Ascending aorta (tissue), 2 donors: ENCODE measurements around the gene CUEDC2. TPM values are rescaled to one million over a fixed set of nuclear protein-coding genes. Genes with fewer than 3 reads are reported as not detected.

Experiments used
- DNase-seq, 2 donors: peaks; one replicate each; pipeline ENCODE4 v3.0.0-alpha.2; 2019; ENCODE audit warnings: low spot score in 2 of 2
- H3K27ac ChIP-seq, 2 donors: fragments of 200-600 bp; sonication (generic); one replicate each; pipeline ENCODE4 v1.5.1; 2016 to 2017; ENCODE audit warnings: mild to moderate bottlenecking in 1 of 2
- H3K27me3 ChIP-seq: fragments of 200-600 bp; sonication (generic); one replicate; pipeline ENCODE4 v1.5.1; 2017
- H3K36me3 ChIP-seq, 2 donors: fragments of 200-600 bp; sonication (generic); one replicate each; pipeline ENCODE4 v1.5.1; 2016
- H3K4me1 ChIP-seq, 2 donors: fragments of 200-600 bp; sonication (generic); one replicate each; pipeline ENCODE4 v1.5.1; 2016 to 2017; ENCODE audit warnings: mild to moderate bottlenecking in 1 of 2
- H3K4me3 ChIP-seq, 2 donors: fragments of 200-600 bp; sonication (generic); one replicate each; pipeline ENCODE4 v1.5.1; 2016 to 2017; ENCODE audit warnings: mild to moderate bottlenecking in 1 of 2
- H3K9me3 ChIP-seq, 2 donors: fragments of 200-600 bp; sonication (generic); one replicate each; pipeline ENCODE4 v1.5.1; 2016
- intact Hi-C: fragments of 100-400 bp; cut with DNase I; formaldehyde crosslinking; loops from one replicate; pipeline ENCODE4 v1.15.1; 2023
- total RNA-seq: library from RNA; depleted of rRNA; stranded (reverse); fragments of >200 nt; gene quantifications from one replicate; pipeline ENCODE4 v1.1.0, GENCODE V29; 2016
- TF ChIP-seq, protein P1 (sequence below), 3 experiments: fragments of 200-600 bp in 2 of 3; fragments of 450-650 bp in 1 of 3; sonication (generic) in 2 of 3; IDR thresholded peaks; one replicate each; pipeline ENCODE4 v1.5.1; 2016 to 2019; ENCODE audit warnings: antibody characterized with exemption in 3 of 3, mild to moderate bottlenecking in 1 of 3, moderate library complexity in 1 of 3

The CUEDC2 gene
- total RNA-seq, 1 donor from 2014 or later, result 45.1 TPM

DNA sequence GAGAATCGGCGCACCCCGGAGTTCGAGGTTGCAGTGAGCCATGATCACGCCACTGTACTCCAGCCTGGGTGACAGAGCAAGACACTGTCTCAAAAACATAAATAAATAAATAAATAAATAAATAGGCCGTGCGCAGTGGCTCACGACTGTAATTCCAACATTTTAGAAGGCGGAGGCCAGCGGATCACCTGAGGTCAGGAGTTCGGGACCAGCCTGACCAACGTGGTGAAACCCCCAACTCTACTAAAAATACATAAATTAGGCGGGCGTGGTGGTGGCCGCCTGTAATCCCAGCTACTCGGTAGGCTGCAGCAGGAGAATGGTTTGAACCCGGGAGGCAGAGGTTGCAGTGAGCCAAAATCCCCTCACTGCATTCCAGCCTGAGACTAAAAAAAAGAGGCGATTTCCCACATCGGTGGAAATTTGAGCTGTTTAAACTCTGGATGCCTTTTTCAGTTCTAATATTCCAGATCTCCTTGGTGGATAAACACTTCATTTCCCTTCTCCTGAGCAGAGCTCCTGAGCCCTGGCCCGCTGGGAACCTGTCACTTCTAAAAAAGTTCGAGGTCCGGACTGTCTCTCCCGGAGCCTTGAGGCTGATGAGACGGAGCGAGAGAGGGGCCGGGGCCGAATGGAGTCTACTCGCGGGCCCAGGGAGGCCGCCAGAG, 38.8 kb downstream of the CUEDC2 start:
- H3K36me3 ChIP-seq, result peaks cover 3 to 12% of the 10 kb centered on the region in 2 donors
- TF ChIP-seq, protein P1, sequence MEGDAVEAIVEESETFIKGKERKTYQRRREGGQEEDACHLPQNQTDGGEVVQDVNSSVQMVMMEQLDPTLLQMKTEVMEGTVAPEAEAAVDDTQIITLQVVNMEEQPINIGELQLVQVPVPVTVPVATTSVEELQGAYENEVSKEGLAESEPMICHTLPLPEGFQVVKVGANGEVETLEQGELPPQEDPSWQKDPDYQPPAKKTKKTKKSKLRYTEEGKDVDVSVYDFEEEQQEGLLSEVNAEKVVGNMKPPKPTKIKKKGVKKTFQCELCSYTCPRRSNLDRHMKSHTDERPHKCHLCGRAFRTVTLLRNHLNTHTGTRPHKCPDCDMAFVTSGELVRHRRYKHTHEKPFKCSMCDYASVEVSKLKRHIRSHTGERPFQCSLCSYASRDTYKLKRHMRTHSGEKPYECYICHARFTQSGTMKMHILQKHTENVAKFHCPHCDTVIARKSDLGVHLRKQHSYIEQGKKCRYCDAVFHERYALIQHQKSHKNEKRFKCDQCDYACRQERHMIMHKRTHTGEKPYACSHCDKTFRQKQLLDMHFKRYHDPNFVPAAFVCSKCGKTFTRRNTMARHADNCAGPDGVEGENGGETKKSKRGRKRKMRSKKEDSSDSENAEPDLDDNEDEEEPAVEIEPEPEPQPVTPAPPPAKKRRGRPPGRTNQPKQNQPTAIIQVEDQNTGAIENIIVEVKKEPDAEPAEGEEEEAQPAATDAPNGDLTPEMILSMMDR (IDR thresholded peaks at IDR 0.05), result peak in 1 of 3 experiments; percentile 92
- DNase-seq, result no peak
- intact Hi-C loops, result loop anchor here (1.0 to 2.0 kb wide), 3 partner anchors 29 to 189 kb away; no protein-coding TSS in a partner anchor
- no peaks in the 10 kb centered on the region for H3K27me3 ChIP-seq
- peak overlapping the region; percentile 65 to 85 for H3K4me3 ChIP-seq
- H3K4me1 ChIP-seq, result peaks cover 8 to 16% of the 10 kb centered on the region in 2 donors
- H3K27ac ChIP-seq, result peak overlapping the region; percentile 89 to 97
- no peaks in the 10 kb centered on the region for H3K9me3 ChIP-seq

DNA sequence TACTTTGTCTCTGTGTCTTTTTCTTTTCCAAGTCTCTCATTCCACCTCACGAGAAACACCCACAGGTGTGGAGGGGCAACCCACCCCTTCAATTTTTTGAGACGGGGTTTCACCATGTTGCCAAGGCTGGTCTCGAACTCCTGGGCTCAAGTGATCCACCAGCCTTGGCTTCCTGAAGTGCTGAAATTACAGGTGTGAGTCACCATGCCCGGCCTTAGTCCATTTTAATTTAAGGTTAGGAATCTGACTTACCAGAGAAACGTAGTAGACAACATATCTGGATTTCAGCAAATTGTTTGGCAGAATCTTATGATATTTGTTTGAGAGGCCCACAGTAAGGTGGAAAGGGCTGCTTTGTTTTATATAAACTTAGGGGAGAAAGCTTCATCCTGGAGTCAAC, 40.1 kb downstream of the CUEDC2 start:
- no peak overlapping the region for H3K4me3 ChIP-seq
- intact Hi-C loops, result loop anchor here (2.0 kb wide), 1 partner anchor 190 kb away; no protein-coding TSS in a partner anchor
- no peak for DNase-seq
- H3K9me3 ChIP-seq, result no peaks in the 10 kb centered on the region
- peaks cover 0 to under 1% of the 10 kb centered on the region in 2 donors for H3K36me3 ChIP-seq
- TF ChIP-seq, protein P1 (IDR thresholded peaks at IDR 0.05), result no peak
- H3K27me3 ChIP-seq, result no peaks in the 10 kb centered on the region
- H3K4me1 ChIP-seq, result peaks cover 8 to 16% of the 10 kb centered on the region in 2 donors
- H3K27ac ChIP-seq, result no peak overlapping the region

DNA sequence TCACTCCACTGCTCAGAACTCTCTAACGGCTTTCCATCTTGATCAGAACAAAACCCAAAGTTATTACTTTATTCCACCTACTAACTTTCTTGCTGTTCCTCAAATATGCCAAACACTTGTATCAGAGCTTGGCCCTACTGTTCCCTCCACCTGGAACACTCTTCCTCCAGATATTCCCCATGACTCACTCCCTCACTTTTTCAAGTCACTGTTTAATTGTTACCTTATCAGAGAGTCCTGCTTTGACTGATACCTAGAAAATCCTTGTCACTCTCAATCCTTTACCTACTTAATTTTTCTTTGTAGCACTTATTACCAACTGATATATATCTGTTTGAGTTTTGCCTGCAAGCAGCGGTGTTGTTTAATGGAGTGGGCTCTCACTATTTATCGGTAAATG, 42.5 kb downstream of the CUEDC2 start:
- TF ChIP-seq, protein P1 (IDR thresholded peaks at IDR 0.05), result no peak
- no peak for DNase-seq
- Histone ChIP-seq H3K27me3 (no peaks in the 10 kb centered on the region), H3K27ac (no peak overlapping the region), H3K9me3 (no peaks in the 10 kb centered on the region), H3K4me3 (no peak overlapping the region), H3K36me3 (no peaks in the 10 kb centered on the region), H3K4me1 (peaks cover 0 to 6% of the 10 kb centered on the region in 2 donors)
- intact Hi-C loops, result loop anchor here (1.0 kb wide), 1 partner anchor 87 kb away; no protein-coding TSS in a partner anchor

DNA sequence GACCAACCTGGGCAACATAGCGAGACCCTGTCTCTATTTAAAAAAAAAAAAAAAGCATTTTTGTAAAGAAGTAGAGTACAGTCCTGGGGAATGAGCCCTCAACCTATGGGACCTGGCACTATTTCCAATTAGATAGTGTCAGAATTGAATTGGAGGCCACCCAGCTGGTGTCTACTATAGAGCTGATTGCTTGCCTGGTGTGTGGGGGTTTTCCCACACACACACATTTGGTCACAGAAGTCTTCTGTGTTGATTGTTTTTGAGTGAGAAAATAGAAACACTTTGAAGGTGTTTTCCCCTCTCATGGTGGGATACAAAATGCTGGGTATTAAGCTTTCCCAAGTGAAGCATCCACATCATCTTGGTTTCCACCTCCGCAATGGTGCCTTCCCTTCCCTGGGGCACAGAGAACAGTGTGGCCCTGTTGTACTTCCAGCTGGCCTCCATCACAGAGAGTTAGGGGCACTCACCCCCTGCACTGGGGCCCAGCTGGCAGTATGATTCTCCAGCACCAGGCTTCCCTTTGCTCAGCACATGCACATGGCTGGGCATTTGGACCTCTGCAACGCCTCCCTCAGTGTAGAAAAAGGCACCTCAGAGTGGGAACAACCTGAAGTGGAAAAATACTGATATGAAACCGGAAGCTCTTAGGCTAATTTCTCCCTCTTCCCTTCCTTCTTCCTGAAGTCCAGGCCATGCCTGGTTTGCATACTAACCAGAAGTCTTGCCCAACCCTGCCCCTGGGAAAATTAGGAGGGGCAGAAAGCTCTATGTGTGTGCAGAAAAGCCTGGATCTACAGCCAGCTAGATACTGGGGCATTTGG, 47.6 kb downstream of the CUEDC2 start:
- no peak overlapping the region for H3K27ac ChIP-seq

DNA sequence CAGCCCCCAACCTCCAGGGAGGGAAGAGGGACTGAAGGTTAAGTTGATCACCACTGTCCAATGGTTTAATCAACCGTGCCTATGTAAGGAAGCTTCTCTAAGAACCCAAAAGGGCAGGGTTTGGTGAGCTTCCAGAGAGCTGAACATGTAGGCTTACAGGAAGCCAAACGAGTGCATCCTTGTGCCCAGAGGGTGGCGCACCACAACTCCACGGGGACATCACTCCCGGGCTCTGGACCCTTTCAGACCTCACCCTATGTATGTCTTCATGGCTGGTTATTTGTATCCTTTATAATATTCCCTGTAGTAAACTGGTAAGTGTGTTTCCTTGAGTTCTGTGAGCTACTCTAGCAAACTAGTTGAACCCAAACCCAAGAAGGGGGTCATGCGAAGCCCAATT, 48.3 kb downstream of the CUEDC2 start:
- Histone ChIP-seq H3K4me3 (no peak overlapping the region), H3K9me3 (no peaks in the 10 kb centered on the region), H3K4me1 (no peaks in the 10 kb centered on the region), H3K36me3 (peaks cover 35 to 39% of the 10 kb centered on the region in 2 donors), H3K27ac (no peak overlapping the region), H3K27me3 (no peaks in the 10 kb centered on the region)
- TF ChIP-seq, protein P1 (IDR thresholded peaks at IDR 0.05), result no peak
- DNase-seq, result no peak
- intact Hi-C loops, result no loop called here

More for the DNA sequence above, 47.6 kb downstream of the CUEDC2 start:
- TF ChIP-seq, protein P1 (IDR thresholded peaks at IDR 0.05), result no peak
- Histone ChIP-seq H3K4me3 (no peak overlapping the region), H3K36me3 (peaks cover 27 to 31% of the 10 kb centered on the region in 2 donors), H3K4me1 (no peaks in the 10 kb centered on the region), H3K9me3 (no peaks in the 10 kb centered on the region), H3K27me3 (no peaks in the 10 kb centered on the region)
- intact Hi-C loops, result no loop called here
- no peak for DNase-seq
